Astrocyte of the spinal cord (primary cell): ENCODE results near the gene TMC4.
"Not testable (repeated sequence)": the region's sequence is repeated elsewhere in the genome, so short reads cannot be mapped to it uniquely, and the experiment has no call there.

Source experiments
- DNase-seq: peaks from one replicate; pipeline ENCODE4 v3.0.0; 2011; ENCODE audit warnings: low read depth, low spot score
- H3K4me3 ChIP-seq: 2 replicates; pipeline ENCODE4 v1.5.1; 2011; ENCODE audit warnings: low read depth, mild to moderate bottlenecking, low read length, moderate library complexity
- CTCF ChIP-seq: IDR thresholded peaks from 2 replicates; pipeline ENCODE4 v1.5.1; 2012; ENCODE audit warnings: low read depth, mild to moderate bottlenecking, low read length, inconsistent platforms
- in situ Hi-C: cut with HindIII; loops from 2 replicates; pipeline ENCODE4 v1.10.0; 2017; ENCODE audit warnings: low sequenced_read_pairs

TMC4 gene

DNA sequence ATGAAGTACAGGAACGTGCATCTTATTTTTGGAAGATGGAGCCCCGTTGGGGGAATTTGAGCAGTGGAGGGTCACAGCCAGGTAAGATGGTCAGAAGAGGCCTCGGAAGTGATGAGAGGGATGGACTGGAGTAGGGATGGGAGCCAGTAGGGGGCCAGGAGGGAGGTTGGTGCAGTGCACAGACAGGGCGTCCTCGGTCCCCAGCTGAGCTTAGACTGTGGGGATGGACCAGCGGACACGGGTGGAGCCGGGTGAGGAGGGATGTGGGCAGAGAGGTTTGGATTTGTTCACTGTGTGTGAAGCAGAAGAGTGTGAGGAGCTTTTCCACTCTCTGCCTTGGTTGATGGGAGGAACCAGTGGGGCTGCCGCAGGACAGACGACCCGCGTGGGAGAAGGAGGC lies 38.3 kb upstream of the TMC4 start:
- in situ Hi-C loops: no loop called here
- TF ChIP-seq CTCF: no peak
- no peak overlapping the region for H3K4me3 ChIP-seq
- DNase-seq: no peak

DNA sequence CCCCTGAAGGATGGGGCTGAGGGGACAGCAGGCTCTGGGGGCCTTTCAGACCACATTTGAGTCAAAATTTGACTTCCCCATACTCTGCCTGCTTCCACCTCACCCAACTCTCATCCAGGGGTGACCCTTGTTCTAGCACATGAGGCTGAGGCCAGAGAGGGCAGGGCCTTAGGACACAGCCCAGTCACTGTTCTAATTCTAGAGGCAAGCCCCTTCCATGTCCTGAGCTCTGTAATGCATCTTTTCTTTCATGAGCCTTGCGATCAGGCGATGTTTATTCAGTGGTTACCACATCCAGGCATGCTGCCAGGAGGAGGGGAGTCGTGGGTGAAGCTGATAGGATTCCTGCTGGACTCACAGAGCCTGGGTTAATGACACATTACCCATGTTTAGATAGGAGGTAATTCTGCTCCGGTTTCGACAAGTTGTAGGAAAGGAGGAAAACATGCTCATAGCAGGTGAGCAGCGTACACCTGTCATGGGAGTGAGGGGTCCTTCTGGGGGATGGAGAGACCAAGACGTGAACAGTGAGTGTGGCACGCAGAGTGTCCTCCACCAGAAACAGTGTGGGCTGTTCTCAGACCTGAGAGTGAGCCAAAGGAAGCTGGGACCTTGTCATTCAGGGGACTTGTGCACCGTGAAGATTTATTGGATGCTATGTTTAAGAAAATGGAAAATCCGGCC lies 37.0 kb upstream of the TMC4 start:
- DNase-seq: peak; percentile 98
- no peak for TF ChIP-seq CTCF
- in situ Hi-C loops: no loop called here
- no peak overlapping the region for H3K4me3 ChIP-seq

DNA sequence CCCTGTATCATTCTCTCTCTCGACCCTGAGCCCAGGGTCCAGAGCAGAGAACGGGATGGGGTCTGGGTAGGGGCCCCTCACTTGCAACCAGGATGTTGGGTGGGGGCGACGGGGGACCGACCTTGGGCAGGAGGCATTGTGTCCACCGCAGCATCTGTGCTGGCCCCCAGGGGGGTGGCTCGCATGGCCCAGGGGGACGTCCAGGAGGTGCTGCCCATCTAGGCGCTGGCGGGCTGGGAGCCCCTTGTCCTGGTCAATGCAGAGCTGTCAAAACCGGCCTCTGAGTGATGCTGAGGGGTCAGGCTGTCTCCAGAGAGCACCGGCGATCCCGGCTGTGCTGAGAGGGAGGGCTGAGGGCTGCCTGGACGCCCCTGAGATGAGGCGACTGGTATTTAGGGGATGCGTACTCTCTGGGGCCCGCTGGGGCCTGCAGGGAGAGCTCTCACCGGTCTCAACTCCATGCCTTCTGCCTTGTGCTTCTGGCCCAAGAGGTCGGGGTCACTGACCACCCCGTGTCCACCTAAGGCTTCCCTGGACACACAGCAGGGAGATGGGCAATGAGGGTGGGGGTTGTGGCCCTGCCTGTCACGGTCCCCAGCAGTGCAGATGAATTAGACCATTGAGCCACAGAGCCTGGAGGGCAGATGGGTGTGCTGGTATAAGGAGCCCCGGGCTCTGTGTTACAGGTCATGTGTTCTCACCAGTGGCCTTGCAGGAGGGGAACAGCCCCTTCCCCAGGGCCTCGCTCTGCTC lies 36.3 kb upstream of the TMC4 start:
- DNase-seq: no peak
- H3K4me3 ChIP-seq: no peak overlapping the region
- TF ChIP-seq CTCF: no peak
- in situ Hi-C loops: no loop called here

DNA sequence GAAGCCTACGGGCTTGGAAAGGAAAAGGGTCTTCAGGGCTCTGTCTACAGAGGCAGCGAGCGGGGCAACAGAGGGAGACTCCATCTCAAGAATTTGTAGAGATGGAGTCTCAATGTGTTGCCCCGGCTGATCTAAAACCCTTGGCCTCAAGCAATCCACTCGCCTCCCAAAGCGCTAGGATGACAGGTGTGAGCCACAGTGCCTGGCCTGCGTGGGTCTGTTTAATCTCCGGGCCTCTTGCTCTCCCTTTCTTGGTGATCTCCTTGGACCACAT lies 35.8 kb upstream of the TMC4 start:
- in situ Hi-C loops: no loop called here
- no peak overlapping the region for H3K4me3 ChIP-seq
- TF ChIP-seq CTCF: no peak
- DNase-seq: no peak

DNA sequence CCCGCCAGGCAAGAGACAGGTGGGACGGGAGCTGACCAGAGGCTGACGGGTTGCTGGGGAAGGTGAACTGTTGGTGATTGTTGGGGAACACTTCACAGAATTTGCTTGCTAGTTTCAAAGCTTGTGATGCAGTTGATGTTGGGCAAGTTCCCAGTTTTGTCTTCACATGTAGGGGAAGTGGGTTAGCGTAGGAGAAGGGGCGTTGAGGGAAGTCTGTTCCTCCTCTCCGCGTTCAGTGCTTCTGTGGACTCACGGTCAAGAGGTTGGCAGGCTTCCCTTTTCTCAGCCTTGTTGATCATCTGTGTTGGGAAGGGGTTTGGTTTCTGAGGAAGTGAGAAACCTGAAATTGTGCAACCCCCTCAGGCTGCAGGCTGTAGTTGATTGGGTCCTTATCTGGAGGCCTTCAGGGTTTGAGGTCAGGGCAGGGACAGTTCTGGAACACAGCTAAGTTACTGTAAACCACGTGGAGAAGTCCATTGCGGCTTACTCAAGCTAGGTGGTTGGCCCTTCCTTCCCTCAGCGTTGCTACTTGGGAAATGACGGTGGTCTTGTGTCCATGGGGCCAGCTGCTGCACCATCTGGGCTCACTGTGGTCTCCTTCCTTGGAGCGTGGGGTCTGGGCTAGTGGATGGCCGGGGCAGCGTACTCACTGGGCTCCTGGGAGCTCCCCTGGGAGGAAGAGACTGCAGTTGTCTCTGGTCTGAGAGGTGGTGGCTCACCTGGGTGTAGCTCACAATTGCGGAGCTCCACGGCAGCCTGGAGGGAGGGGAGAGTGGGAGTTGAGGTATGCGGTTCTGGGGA lies 35.2 kb upstream of the TMC4 start:
- TF ChIP-seq CTCF: no peak
- no peak overlapping the region for H3K4me3 ChIP-seq
- in situ Hi-C loops: no loop called here
- peak; percentile 58 for DNase-seq

DNA sequence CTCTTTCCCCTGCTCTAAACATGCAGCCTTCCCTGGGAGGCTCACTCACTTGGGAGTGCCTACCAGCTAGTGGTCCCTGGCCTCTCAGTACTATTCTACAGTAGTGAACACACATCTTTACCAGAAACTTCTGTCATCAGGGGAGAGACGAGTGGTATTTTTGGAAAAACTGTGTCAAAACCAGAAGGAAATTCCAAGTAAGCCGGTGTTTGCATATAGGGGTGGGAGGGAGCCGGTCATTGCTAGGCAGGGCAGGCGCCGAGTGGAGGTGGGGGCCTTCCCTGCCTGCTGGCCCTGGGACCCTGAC lies 34.7 kb upstream of the TMC4 start:
- DNase-seq: no peak
- TF ChIP-seq CTCF: no peak
- in situ Hi-C loops: no loop called here
- H3K4me3 ChIP-seq: no peak overlapping the region

GRCh38 chr19:54207193-54207592 lies 34.2 kb upstream of the TMC4 start:
- DNase-seq, H3K4me3 ChIP-seq, in situ Hi-C loops: not testable (repeated sequence)
